Heart right ventricle (tissue), 16 donors: ENCODE results near the gene LRRC3. TPM values are rescaled to one million over a fixed set of nuclear protein-coding genes. Genes with fewer than 3 reads are reported as not detected.

Source experiments
- ATAC-seq, 8 donors: fragments of 200-7000 bp; cut with Tn5 transposase; one replicate each; pipeline ENCODE4 v1.9.1; 2020; ENCODE audit warnings: mild to moderate bottlenecking in 8 of 8, moderate library complexity in 8 of 8, moderate number of reproducible peaks in 1 of 8
- DNase-seq, 2 donors: peaks; one replicate each; pipeline ENCODE4 v3.0.0-alpha.2; 2020
- H3K27ac ChIP-seq, 10 donors: fragments of 200-600 bp; sonication (generic) in 2 of 10; one replicate each; pipeline versions ENCODE4 v1.5.0 to v1.8.0; 2020 to 2022; ENCODE audit warnings: mild to moderate bottlenecking in 3 of 10
- H3K27me3 ChIP-seq, 7 donors: fragments of 200-600 bp; one replicate each; pipeline ENCODE4 v1.8.0; 2021 to 2022; ENCODE audit warnings: mild to moderate bottlenecking in 2 of 7
- H3K36me3 ChIP-seq, 9 donors: fragments of 200-600 bp; sonication (generic) in 1 of 9; one replicate each; pipeline versions ENCODE4 v1.5.0 to v1.8.0; 2020 to 2022; ENCODE audit warnings: mild to moderate bottlenecking in 2 of 9
- H3K4me1 ChIP-seq, 9 donors: fragments of 200-600 bp; sonication (generic) in 1 of 9; one replicate each; pipeline versions ENCODE4 v1.5.0 to v1.8.0; 2020 to 2022; ENCODE audit warnings: mild to moderate bottlenecking in 4 of 9
- H3K4me3 ChIP-seq, 10 donors: fragments of 200-600 bp; sonication (generic) in 2 of 10; one replicate each; pipeline versions ENCODE4 v1.5.0 to v1.8.0; 2020 to 2022; ENCODE audit warnings: mild to moderate bottlenecking in 7 of 10, moderate library complexity in 2 of 10
- H3K9me3 ChIP-seq, 11 donors: fragments of 200-600 bp in 10 of 11; sonication (generic) in 2 of 11; one replicate each; pipeline versions ENCODE4 v1.5.0 to v1.8.0; 2013 to 2022; ENCODE audit warnings: mild to moderate bottlenecking in 2 of 11, control low read depth in 1 of 11, moderate library complexity in 1 of 11
- CTCF ChIP-seq, 9 donors: fragments of 200-600 bp; sonication (generic) in 2 of 9; IDR thresholded peaks; one replicate each; pipeline versions ENCODE4 v1.5.0 to v1.8.0; 2021 to 2022; ENCODE audit warnings: antibody characterized with exemption in 9 of 9, mild to moderate bottlenecking in 5 of 9, moderate library complexity in 1 of 9
- WGBS, 2 donors: extraction: QIAGEN DNeasy Blood & Tissue Kit; methylation state at CpG; one replicate each; pipeline ENCODE4 v1.1.7; 2013; ENCODE audit warnings: inconsistent platforms in 1 of 2; 5-methylcytosine and 5-hydroxymethylcytosine counted together
- intact Hi-C, 10 donors: fragments of 100-400 bp; cut with DNase I; formaldehyde crosslinking; loops; one replicate each; pipeline versions ENCODE4 v1.11.1 to v1.14.2; 2022
- polyA plus RNA-seq, 2 donors: library from polyadenylated mRNA; stranded (reverse); fragments of 200-250 nt; gene quantifications; one replicate each; pipeline ENCODE4 v1.2.3, GENCODE V29; 2013
- total RNA-seq, 10 donors: library from RNA; stranded (reverse); fragmentation: NEBNext Ultra II Directional in 3 of 10; extraction: Animal tissue kit (Norgen Biotek cat#: 25700) in 3 of 10; gene quantifications; one replicate each; pipeline versions ENCODE4 v1.2.1 to v1.2.4, GENCODE V29; 2021 to 2023
- donor health status: Arrhythmogenic right ventricular cardiomyopathy.
- donor health status: ischemic (EF 13 %, LVEDD 7.1; RV severe dilation, severe dysfunction).
- donor health status: healthy with polysubstance abuse.
- donor health status: DM: no; HTN: yes; CAD: no.
- donor health status: DM: no; HTN: no; CAD: no.
- donor health status: ischemic (EF 25% LVEDD 6.9; RV normal size, moderate dysfunction).
- donor health status: ischemic (EF 25% LVEDD 5.7; RV mildly dilated, moderate dysfunction).
- donor health status: healthy.
- donor health status: DM: yes; HTN: yes; CAD: no.
- donor health status: Ischemic cardiomyopathy.
- donor health status: ischemic (EF 35%, LVEDD 5.7; RV mildly dilated, moderate dysfunction).
- donor health status: nonischemic (EF 11% LVEDD 7.7; RV severe dilation, severe dysfunction).
- donor health status: DM: yes; HTN: yes; CAD: no.
- donor health status: PGD.
- donor health status: ischemic (EF 29% LVEDD 5.4; RV normal size, mild dysfunction).
- donor health status: nonischemic (EF 23%, LVEDD 6.1; RV moderate dilation, normal function).

LRRC3 gene
- total and polyA plus RNA-seq, 12 donors, result 1.2 to 3.2 (median 2.0) TPM

- TF ChIP-seq CTCF (IDR thresholded peaks at IDR 0.05), result no peak
- WGBS, 2 donors, result 85 to 88% methylated on average over 14 of the region's 14 CpGs
- Histone ChIP-seq H3K27ac (no peak overlapping the region), H3K9me3 (peaks cover 0 to 16% (median 5%) of the 10 kb centered on the region in 11 donors), H3K4me3 (no peak overlapping the region), H3K4me1 (peaks cover 0 to 6% (median 3%) of the 10 kb centered on the region in 9 donors), H3K36me3 (no peaks in the 10 kb centered on the region), H3K27me3 (peaks cover 0 to 30% (median 18%) of the 10 kb centered on the region in 7 donors)
- no peak for ATAC-seq
- intact Hi-C loops, result loop anchor here in 2 of 10 donors (10.0 kb wide), 2 partner anchors 86 to 106 kb away; no protein-coding TSS in a partner anchor
- peak in 1 of 2 donors; percentile 8 for DNase-seq
Measured at GRCh38 chr21:44450999-44451398, 4.3 kb upstream of the LRRC3 start.

DNA sequence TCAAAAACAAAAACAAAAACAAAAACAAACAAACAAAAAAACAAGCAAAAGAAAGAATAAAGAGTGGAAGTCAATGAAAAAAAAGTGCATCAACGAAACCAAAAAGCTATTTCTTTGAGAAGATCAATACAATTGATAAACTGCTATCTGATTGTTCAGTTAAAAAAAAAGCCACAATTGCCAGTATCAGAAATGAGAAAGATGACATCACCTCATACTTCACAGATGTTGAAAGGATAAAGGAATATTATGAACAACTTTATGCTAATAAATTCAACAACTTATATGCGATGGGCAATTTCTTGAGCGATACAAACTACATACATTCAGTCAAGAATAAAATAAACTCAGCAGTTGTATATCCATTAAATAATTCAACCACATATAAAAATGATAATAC lies 2.2 kb upstream of the LRRC3 start:
- H3K4me3 ChIP-seq, result no peak overlapping the region
- DNase-seq, result no peak
- H3K27me3 ChIP-seq, result peaks cover 0 to 26% (median 18%) of the 10 kb centered on the region in 7 donors

DNA sequence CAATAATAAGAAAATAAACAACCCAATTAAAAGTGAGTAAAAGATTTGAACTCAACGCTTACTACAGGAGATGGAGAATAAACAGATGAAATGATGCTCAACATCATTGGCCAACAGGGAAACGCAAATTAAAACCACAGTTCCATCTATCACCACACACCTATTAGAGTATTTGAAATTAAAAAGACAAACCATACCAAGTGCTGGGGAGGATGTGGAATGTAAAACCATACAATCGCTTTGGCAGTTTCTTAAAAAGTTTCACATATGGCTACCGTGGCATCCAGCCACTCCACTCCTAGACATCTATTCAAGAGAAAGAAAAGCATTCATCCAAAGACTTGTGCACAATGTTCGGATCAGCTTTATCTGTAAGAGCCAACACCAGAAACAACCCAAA lies 1.3 kb upstream of the LRRC3 start:
- Histone ChIP-seq H3K9me3 (peaks cover 0 to 16% (median 5%) of the 10 kb centered on the region in 11 donors), H3K27ac (no peak overlapping the region), H3K4me3 (no peak overlapping the region), H3K4me1 (peaks cover 0 to 10% (median 6%) of the 10 kb centered on the region in 9 donors), H3K27me3 (peaks cover 0 to 19% (median 9%) of the 10 kb centered on the region in 7 donors), H3K36me3 (peaks cover 0 to 5% (median 0%) of the 10 kb centered on the region in 9 donors)
- intact Hi-C loops, result loop anchor here in 2 of 10 donors (10.0 kb wide), 2 partner anchors 89 to 109 kb away; no protein-coding TSS in a partner anchor
- ATAC-seq (no peak), DNase-seq (no peak)
- 88 to 91% methylated on average over 5 of the region's 5 CpGs for WGBS, 2 donors
- no peak for TF ChIP-seq CTCF (IDR thresholded peaks at IDR 0.05)

More for the DNA sequence above, 2.2 kb upstream of the LRRC3 start:
- H3K4me1 ChIP-seq, result peaks cover 0 to 10% (median 6%) of the 10 kb centered on the region in 9 donors
- TF ChIP-seq CTCF (IDR thresholded peaks at IDR 0.05), result no peak
- intact Hi-C loops, result loop anchor here in 2 of 10 donors (10.0 kb wide), 2 partner anchors 88 to 108 kb away; no protein-coding TSS in a partner anchor
- ATAC-seq, result no peak
- 95 to 98% methylated on average over 3 of the region's 3 CpGs for WGBS, 2 donors
- no peak overlapping the region for H3K27ac ChIP-seq
- H3K36me3 ChIP-seq, result peaks cover 0 to 5% (median 0%) of the 10 kb centered on the region in 9 donors
- H3K9me3 ChIP-seq, result peaks cover 0 to 16% (median 5%) of the 10 kb centered on the region in 11 donors

DNA sequence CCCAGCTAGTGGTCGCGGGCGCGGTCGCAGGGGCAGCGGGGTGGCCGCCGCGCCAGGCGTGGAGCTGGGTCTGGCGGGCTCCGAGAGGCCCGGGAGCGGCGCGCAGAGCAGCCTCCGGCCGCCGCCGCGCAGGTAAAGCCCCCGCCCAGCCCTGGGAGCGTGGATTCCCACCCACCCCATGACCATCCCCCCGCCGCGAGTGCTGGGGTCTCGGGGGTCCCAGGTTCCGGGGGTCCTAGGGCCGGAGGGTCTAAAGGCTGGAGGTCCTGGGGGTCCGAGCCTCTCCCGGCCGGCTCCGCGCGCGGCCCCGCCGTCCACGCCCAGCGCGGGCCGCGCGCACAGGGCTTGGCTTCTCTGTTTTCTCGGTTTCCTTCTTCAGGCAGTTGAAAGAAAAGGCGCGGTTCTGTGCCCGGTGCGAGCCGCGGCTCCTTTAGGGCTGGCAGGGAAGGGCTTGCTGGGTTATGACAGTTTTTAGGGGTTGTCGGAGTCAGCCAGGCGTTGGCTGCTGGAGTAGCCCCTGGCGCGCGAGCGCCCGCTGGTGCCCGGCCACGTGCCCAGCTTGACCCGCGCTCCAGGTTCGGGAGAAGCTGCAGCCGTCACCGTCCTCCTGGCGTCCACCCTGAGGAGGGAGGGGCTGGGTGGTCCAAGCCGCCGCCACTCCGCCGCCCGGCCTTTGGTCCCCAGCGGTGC lies 359 bp downstream of the LRRC3 start:
- peak in 6 of 9 donors; percentile 14 to 51 (median 41) for TF ChIP-seq CTCF (IDR thresholded peaks at IDR 0.05)
- Histone ChIP-seq H3K36me3 (peaks cover 0 to 5% (median 0%) of the 10 kb centered on the region in 9 donors), H3K4me1 (peaks cover 0 to 10% (median 6%) of the 10 kb centered on the region in 9 donors), H3K9me3 (peaks cover 0 to 16% (median 5%) of the 10 kb centered on the region in 11 donors), H3K27ac (peak overlapping the region in 5 of 10 donors; percentile 10 to 65 (median 47)), H3K27me3 (peaks cover 0 to 9% (median under 1%) of the 10 kb centered on the region in 7 donors), H3K4me3 (peak overlapping the region; percentile 65 to 89 (median 82))
- DNase-seq, result peak in 1 of 2 donors; percentile 63
- intact Hi-C loops, result loop anchor here in 2 of 10 donors (10.0 kb wide), 2 partner anchors 91 to 111 kb away; no protein-coding TSS in a partner anchor
- ATAC-seq, result peak; percentile 50 to 67 (median 58)
- WGBS, 2 donors, result 1% methylated on average over 72 of the region's 72 CpGs
